Ovary (tissue), 9 donors: ENCODE measurements around the gene E2F8. TPM values are rescaled to one million over a fixed set of nuclear protein-coding genes. Genes with fewer than 3 reads are reported as not detected.
A peak's percentile ranks its signal among the peaks of the same experiment; 100 is the strongest.
"Not testable (repeated sequence)": the region's sequence is repeated elsewhere in the genome, so short reads cannot be mapped to it uniquely, and the experiment has no call there.

Experiments used
- DNase-seq, 5 donors: peaks; one replicate each; pipeline ENCODE4 v3.0.0-alpha.2; 2019 to 2020
- H3K27ac ChIP-seq, 2 donors: fragments of 200-600 bp; one replicate each; pipeline versions ENCODE4 v1.5.1 to v1.8.0; 2019 to 2022
- H3K27me3 ChIP-seq: fragments of 200-600 bp; one replicate; pipeline ENCODE4 v1.8.0; 2022
- H3K36me3 ChIP-seq: fragments of 200-600 bp; sonication (generic); one replicate; pipeline ENCODE4 v1.5.1; 2019
- H3K4me1 ChIP-seq: one replicate; pipeline ENCODE4 v1.8.1; 2013; ENCODE audit warnings: mild to moderate bottlenecking, moderate library complexity; ENCODE audit not compliant: insufficient read depth
- H3K4me3 ChIP-seq: fragments of 200-600 bp; sonication (generic); one replicate; pipeline ENCODE4 v1.5.1; 2017
- H3K9me3 ChIP-seq, 2 donors: fragments of 200-600 bp in 1 of 2; sonication (generic) in 1 of 2; one replicate each; pipeline versions ENCODE4 v1.5.1 to v1.8.1; 2013 to 2019; ENCODE audit warnings: mild to moderate bottlenecking in 1 of 2, moderate library complexity in 1 of 2
- CTCF ChIP-seq, 3 donors: fragments of 450-650 bp in 2 of 3; fragments of 200-600 bp in 1 of 3; IDR thresholded peaks; one replicate each; pipeline versions ENCODE4 v1.5.1 to v1.8.0; 2016 to 2022; ENCODE audit warnings: antibody characterized with exemption in 3 of 3, mild to moderate bottlenecking in 1 of 3
- EP300 ChIP-seq: sonication (generic); formaldehyde crosslinking; IDR thresholded peaks from one replicate; pipeline ENCODE4 v1.6.1; 2017; ENCODE audit warnings: antibody characterized with exemption
- POLR2A ChIP-seq: fragments of 450-650 bp; IDR thresholded peaks from one replicate; pipeline ENCODE4 v1.6.1; 2017; ENCODE audit warnings: antibody characterized with exemption, mild to moderate bottlenecking, moderate library complexity
- WGBS, 3 donors: extraction: QIAGEN DNeasy Blood & Tissue Kit in 1 of 3; methylation state at CpG; one replicate each; pipeline versions ENCODE4 v1.1.5 to v1.1.7; 2013 to 2017; 5-methylcytosine and 5-hydroxymethylcytosine counted together
- intact Hi-C, 4 donors: fragments of 100-400 bp; cut with DNase I; formaldehyde crosslinking; loops; one replicate each; pipeline versions ENCODE4 v1.11.0 to v1.15.1; 2022 to 2023
- polyA plus RNA-seq, 2 donors: library from polyadenylated mRNA; stranded (reverse); fragments of 200-250 nt in 1 of 2; fragments of 350-450 nt in 1 of 2; fragmentation: Illumina TruSeq in 1 of 2; extraction: RNeasy Lipid Tissue Mini Kit (QIAGEN cat#74804) in 1 of 2; gene quantifications; one replicate each; pipeline ENCODE4 v1.2.3, GENCODE V29; 2013 to 2014
- total RNA-seq, 7 donors: library from RNA; depleted of rRNA in 2 of 7; stranded (reverse); fragments of >200 nt in 2 of 7; fragmentation: NEBNext Ultra II Directional in 3 of 7; extraction: Animal tissue kit (Norgen Biotek cat#: 25700) in 3 of 7; gene quantifications; one replicate each; pipeline versions ENCODE4 v1.1.0 to v1.2.4, GENCODE V29; 2016 to 2023
- donor health status: DM: no; HTN: no; CAD: no; lungs with moderate emphysema.
- donor health status: DM: no; HTN: no; CAD: no.
- donor health status: Bipolar disorder and iron deficiency.
- donor health status: DM: yes; HTN: yes; CAD: no.
- donor health status: DM: no; HTN: no; CAD: no.
- donor health status: DM: yes; HTN: yes; CAD: no.

The E2F8 gene
- total and polyA plus RNA-seq, 9 donors, result 0.08 to 0.80 (median 0.36) TPM; not detected in 3

GRCh38 chr11:19263333-19263732, 22.6 kb upstream of the E2F8 start:
- no peak for DNase-seq
- Histone ChIP-seq H3K9me3 (no peaks in the 10 kb centered on the region), H3K4me1 (no peaks in the 10 kb centered on the region), H3K4me3 (no peak overlapping the region), H3K36me3 (no peaks in the 10 kb centered on the region), H3K27ac (no peak overlapping the region), H3K27me3 (no peaks in the 10 kb centered on the region)
- intact Hi-C loops, result no loop called here
- WGBS, 3 donors, result 25 to 52% (median 34%) methylated on average over 3 of the region's 3 CpGs
- no peak for TF ChIP-seq POLR2A
- no peak for TF ChIP-seq EP300
- TF ChIP-seq CTCF (IDR thresholded peaks at IDR 0.05), result no peak

GRCh38 chr11:19259487-19260345, 19.0 kb upstream of the E2F8 start:
- intact Hi-C loops, result no loop called here
- H3K27me3 ChIP-seq, result no peaks in the 10 kb centered on the region
- H3K4me3 ChIP-seq, result no peak overlapping the region
- WGBS, 3 donors, result 46 to 48% (median 46%) methylated on average over 6 of the region's 6 CpGs
- H3K27ac ChIP-seq, result no peak overlapping the region
- no peaks in the 10 kb centered on the region for H3K36me3 ChIP-seq
- no peaks in the 10 kb centered on the region for H3K4me1 ChIP-seq
- peak in 4 of 5 donors; percentile 28 to 63 (median 46) for DNase-seq
- TF ChIP-seq EP300 (no peak), POLR2A (no peak), CTCF (IDR thresholded peaks at IDR 0.05) (peak; percentile 9 to 49 (median 14))
- no peaks in the 10 kb centered on the region for H3K9me3 ChIP-seq

GRCh38 chr11:19258641-19259230, 18.0 kb upstream of the E2F8 start:
- WGBS, 3 donors, result 68 to 82% (median 72%) methylated on average over 4 of the region's 4 CpGs
- Histone ChIP-seq H3K27me3 (no peaks in the 10 kb centered on the region), H3K4me3 (no peak overlapping the region), H3K9me3 (no peaks in the 10 kb centered on the region), H3K4me1 (no peaks in the 10 kb centered on the region), H3K27ac (no peak overlapping the region), H3K36me3 (no peaks in the 10 kb centered on the region)
- DNase-seq, result no peak
- intact Hi-C loops, result no loop called here
- TF ChIP-seq CTCF (IDR thresholded peaks at IDR 0.05) (no peak), POLR2A (no peak), EP300 (no peak)

- H3K27ac ChIP-seq, H3K36me3 ChIP-seq, H3K4me3 ChIP-seq, intact Hi-C loops, DNase-seq, H3K4me1 ChIP-seq, H3K9me3 ChIP-seq, H3K27me3 ChIP-seq: not testable (repeated sequence)
- 55 to 57% (median 56%) methylated on average over 3 of the region's 3 CpGs for WGBS, 3 donors
These were observed 13.7 kb upstream of the E2F8 start for GRCh38 chr11:19254441-19254840.

- Histone ChIP-seq H3K9me3 (no peaks in the 10 kb centered on the region), H3K4me1 (no peaks in the 10 kb centered on the region), H3K4me3 (no peak overlapping the region), H3K27ac (no peak overlapping the region), H3K36me3 (no peaks in the 10 kb centered on the region), H3K27me3 (no peaks in the 10 kb centered on the region)
- WGBS, 3 donors, result 73 to 81% (median 80%) methylated on average over 3 of the region's 3 CpGs
- DNase-seq, result no peak
- TF ChIP-seq EP300 (no peak), CTCF (IDR thresholded peaks at IDR 0.05) (no peak), POLR2A (no peak)
- intact Hi-C loops, result no loop called here
These were observed 13.1 kb upstream of the E2F8 start for GRCh38 chr11:19253817-19254216.
